ENCODE results near the gene SLC44A5.

SLC44A5 gene

DNA sequence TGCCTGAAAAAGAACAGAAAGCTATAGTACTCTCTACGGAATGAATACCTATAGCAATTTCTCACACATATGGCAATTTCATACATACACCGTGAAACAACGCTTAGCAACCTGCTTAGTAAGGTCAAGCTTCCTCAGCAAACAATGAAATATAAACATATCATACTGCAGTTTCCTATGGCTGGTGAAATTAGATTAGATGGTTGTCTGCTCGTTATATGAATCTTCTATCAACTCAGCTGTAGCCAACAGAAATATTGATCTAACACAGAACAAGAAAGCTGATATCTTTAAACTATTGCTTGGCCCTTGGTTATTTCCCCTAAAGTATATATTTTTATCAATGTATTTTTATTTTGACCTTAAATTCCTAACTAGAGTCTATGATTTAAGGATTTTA is 187.8 kb downstream of the SLC44A5 start:
- TF ChIP-seq FOXM1 (IDR thresholded peaks at IDR 0.05; ENCODE audit: borderline replicate concordance, low read depth) (no peak), CEBPB (IDR thresholded peaks at IDR 0.05) (no peak), TCF12 (IDR thresholded peaks at IDR 0.05; ENCODE audit: low read depth) (no peak), TAF1 (IDR thresholded peaks at IDR 0.05; ENCODE audit: low read depth) (no peak), RAD21 (IDR thresholded peaks at IDR 0.05; ENCODE audit: low read depth) (no peak), EGR1 (IDR thresholded peaks at IDR 0.05) (no peak), CREB1 (IDR thresholded peaks at IDR 0.05; ENCODE audit: low read depth) (no peak), ZBTB7A (IDR thresholded peaks at IDR 0.05; ENCODE audit: low read depth) (no peak), NFIC (IDR thresholded peaks at IDR 0.05) (no peak), EP300 (IDR thresholded peaks at IDR 0.05; ENCODE audit: borderline replicate concordance) (no peak), YY1 (IDR thresholded peaks at IDR 0.05; ENCODE audit: low read depth) (no peak)
- TF ChIP-seq, protein P1, sequence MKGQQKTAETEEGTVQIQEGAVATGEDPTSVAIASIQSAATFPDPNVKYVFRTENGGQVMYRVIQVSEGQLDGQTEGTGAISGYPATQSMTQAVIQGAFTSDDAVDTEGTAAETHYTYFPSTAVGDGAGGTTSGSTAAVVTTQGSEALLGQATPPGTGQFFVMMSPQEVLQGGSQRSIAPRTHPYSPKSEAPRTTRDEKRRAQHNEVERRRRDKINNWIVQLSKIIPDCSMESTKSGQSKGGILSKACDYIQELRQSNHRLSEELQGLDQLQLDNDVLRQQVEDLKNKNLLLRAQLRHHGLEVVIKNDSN (IDR thresholded peaks at IDR 0.05), result no peak
- TF ChIP-seq, protein P2, sequence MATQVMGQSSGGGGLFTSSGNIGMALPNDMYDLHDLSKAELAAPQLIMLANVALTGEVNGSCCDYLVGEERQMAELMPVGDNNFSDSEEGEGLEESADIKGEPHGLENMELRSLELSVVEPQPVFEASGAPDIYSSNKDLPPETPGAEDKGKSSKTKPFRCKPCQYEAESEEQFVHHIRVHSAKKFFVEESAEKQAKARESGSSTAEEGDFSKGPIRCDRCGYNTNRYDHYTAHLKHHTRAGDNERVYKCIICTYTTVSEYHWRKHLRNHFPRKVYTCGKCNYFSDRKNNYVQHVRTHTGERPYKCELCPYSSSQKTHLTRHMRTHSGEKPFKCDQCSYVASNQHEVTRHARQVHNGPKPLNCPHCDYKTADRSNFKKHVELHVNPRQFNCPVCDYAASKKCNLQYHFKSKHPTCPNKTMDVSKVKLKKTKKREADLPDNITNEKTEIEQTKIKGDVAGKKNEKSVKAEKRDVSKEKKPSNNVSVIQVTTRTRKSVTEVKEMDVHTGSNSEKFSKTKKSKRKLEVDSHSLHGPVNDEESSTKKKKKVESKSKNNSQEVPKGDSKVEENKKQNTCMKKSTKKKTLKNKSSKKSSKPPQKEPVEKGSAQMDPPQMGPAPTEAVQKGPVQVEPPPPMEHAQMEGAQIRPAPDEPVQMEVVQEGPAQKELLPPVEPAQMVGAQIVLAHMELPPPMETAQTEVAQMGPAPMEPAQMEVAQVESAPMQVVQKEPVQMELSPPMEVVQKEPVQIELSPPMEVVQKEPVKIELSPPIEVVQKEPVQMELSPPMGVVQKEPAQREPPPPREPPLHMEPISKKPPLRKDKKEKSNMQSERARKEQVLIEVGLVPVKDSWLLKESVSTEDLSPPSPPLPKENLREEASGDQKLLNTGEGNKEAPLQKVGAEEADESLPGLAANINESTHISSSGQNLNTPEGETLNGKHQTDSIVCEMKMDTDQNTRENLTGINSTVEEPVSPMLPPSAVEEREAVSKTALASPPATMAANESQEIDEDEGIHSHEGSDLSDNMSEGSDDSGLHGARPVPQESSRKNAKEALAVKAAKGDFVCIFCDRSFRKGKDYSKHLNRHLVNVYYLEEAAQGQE (IDR thresholded peaks at IDR 0.05; ENCODE audit: low read depth), result no peak
- TF ChIP-seq, protein P3, sequence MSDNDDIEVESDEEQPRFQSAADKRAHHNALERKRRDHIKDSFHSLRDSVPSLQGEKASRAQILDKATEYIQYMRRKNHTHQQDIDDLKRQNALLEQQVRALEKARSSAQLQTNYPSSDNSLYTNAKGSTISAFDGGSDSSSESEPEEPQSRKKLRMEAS (IDR thresholded peaks at IDR 0.05), result no peak

DNA sequence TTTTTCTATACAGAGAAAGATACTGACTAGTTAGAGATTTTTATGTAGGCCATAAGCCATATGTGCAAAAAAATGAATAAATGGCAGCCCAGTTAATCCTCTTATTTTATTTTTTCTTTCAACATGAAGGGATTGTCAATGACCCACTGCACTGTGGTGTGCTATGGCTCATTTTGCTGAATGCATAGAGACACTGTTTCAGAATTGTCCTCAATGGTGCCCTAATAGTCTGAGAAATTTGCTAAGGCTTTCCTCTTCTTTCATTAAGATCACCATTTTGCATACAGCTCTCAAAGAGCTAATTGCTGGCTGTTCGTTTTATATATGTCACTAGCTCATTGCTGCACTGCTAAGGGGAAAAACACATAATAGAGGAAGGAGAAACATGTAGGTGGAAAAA is 189.5 kb downstream of the SLC44A5 start:
- TF ChIP-seq EGR1 (IDR thresholded peaks at IDR 0.05) (no peak), TCF12 (IDR thresholded peaks at IDR 0.05; ENCODE audit: low read depth) (no peak), TEAD4 (IDR thresholded peaks at IDR 0.05) (no peak), EP300 (IDR thresholded peaks at IDR 0.05; ENCODE audit: borderline replicate concordance) (no peak), TAF1 (IDR thresholded peaks at IDR 0.05; ENCODE audit: low read depth) (no peak), NFIC (IDR thresholded peaks at IDR 0.05) (no peak), YY1 (IDR thresholded peaks at IDR 0.05; ENCODE audit: low read depth) (no peak), RAD21 (IDR thresholded peaks at IDR 0.05; ENCODE audit: low read depth) (no peak)
- TF ChIP-seq, protein P2 (IDR thresholded peaks at IDR 0.05; ENCODE audit: low read depth), result no peak
- TF ChIP-seq, protein P1 (IDR thresholded peaks at IDR 0.05), result no peak

DNA sequence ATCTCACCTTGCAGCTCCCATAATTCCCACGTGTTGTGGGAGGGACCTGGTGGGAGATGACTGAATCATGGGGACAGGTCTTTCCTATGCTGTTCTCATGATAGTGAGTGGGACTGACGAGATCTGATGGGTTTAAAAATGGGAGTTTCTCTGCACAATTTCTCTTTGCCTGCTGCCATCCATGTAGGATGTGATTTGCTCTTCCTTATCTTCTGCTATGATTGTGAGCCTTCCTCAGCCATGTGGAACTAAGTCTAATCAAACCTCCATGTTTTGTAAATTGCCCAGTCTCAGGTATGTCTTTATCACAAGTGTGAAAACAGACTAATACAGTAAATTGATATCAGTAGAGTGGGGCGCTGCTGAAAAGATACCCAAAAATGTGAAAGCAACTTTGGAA is 195.7 kb downstream of the SLC44A5 start:
- TF ChIP-seq, protein P3 (IDR thresholded peaks at IDR 0.05), result no peak
- TF ChIP-seq NFIC (IDR thresholded peaks at IDR 0.05), result no peak
- no peak for TF ChIP-seq FOXM1 (IDR thresholded peaks at IDR 0.05; ENCODE audit: borderline replicate concordance, low read depth)
- TF ChIP-seq YY1 (IDR thresholded peaks at IDR 0.05; ENCODE audit: low read depth), result no peak
- TF ChIP-seq, protein P2 (IDR thresholded peaks at IDR 0.05; ENCODE audit: low read depth), result no peak
- TF ChIP-seq TAF1 (IDR thresholded peaks at IDR 0.05; ENCODE audit: low read depth), result no peak
- no peak for TF ChIP-seq ZBTB7A (IDR thresholded peaks at IDR 0.05; ENCODE audit: low read depth)
- no peak for TF ChIP-seq TCF12 (IDR thresholded peaks at IDR 0.05; ENCODE audit: low read depth)
- TF ChIP-seq CEBPB (IDR thresholded peaks at IDR 0.05), result no peak

DNA sequence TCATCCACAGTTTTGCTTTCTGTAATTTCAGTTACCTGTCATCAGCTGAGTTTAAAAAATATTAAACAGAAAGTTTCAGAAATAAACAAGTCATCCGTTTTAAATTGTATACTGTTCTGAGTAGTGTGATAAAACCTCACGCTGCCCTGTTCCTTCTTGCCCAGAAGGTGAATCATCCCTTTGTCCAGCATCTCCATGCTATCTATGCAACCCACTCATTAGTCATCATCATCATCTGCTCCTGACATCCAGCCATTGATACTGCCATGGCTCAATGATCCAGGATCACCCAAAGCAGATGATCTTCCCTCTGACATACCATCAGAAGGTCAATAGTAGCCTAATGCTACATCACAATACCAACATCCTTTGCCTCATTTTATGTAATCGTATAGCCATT is 198.3 kb downstream of the SLC44A5 start:
- TF ChIP-seq TCF12 (IDR thresholded peaks at IDR 0.05; ENCODE audit: low read depth), result no peak
- TF ChIP-seq, protein P2 (IDR thresholded peaks at IDR 0.05; ENCODE audit: low read depth), result no peak
- no peak for TF ChIP-seq EP300 (IDR thresholded peaks at IDR 0.05; ENCODE audit: borderline replicate concordance)
- no peak for TF ChIP-seq RAD21 (IDR thresholded peaks at IDR 0.05; ENCODE audit: low read depth)

All from Ishikawa (cell line).